CD4-positive, CD25-positive, alpha-beta regulatory T cell (primary cell): Measurements from ENCODE around the gene SACM1L. TPM values are rescaled to one million over a fixed set of nuclear protein-coding genes. Genes with fewer than 3 reads are reported as not detected.
A peak's percentile ranks its signal among the peaks of the same experiment; 100 is the strongest.
"Not testable (repeated sequence)": the region's sequence is repeated elsewhere in the genome, so short reads cannot be mapped to it uniquely, and the experiment has no call there.

Experiments
- ATAC-seq, 2 donors: fragments of 150-1000 bp; cut with Tn5 transposase; one replicate each; pipeline ENCODE4 v1.10.0; 2021; ENCODE audit warnings: low read depth in 2 of 2, moderate number of reproducible peaks in 2 of 2, moderate library complexity in 1 of 2
- DNase-seq, 3 donors: peaks; one replicate each; pipeline versions ENCODE4 v3.0.0 to v3.0.0-alpha.2; 2012 to 2022; ENCODE audit warnings: mixed read lengths in 1 of 3
- H3K27ac ChIP-seq: one replicate; pipeline ENCODE4 v1.7.0; 2013; ENCODE audit warnings: mild to moderate bottlenecking, low read length; ENCODE audit not compliant: insufficient read depth, poor library complexity, severe bottlenecking
- H3K27me3 ChIP-seq: one replicate; pipeline ENCODE4 v1.7.0; 2013; ENCODE audit warnings: low read length; ENCODE audit not compliant: control insufficient read depth, insufficient read depth
- H3K36me3 ChIP-seq: one replicate; pipeline ENCODE4 v1.7.0; 2013; ENCODE audit warnings: mild to moderate bottlenecking, low read length, moderate library complexity; ENCODE audit not compliant: control insufficient read depth, insufficient read depth
- H3K4me1 ChIP-seq: 2 replicates; pipeline ENCODE4 v1.7.0; 2013; ENCODE audit warnings: mild to moderate bottlenecking, low read length; ENCODE audit not compliant: insufficient read depth, control insufficient read depth, poor library complexity, severe bottlenecking
- H3K4me3 ChIP-seq: one replicate; pipeline ENCODE4 v1.7.0; 2013; ENCODE audit warnings: low read depth, mild to moderate bottlenecking, low read length, moderate library complexity
- H3K9me3 ChIP-seq, 2 experiments: 1 replicate in 1 of 2; 2 replicates in 1 of 2; pipeline ENCODE4 v1.7.0; 2013; ENCODE audit warnings: low read length in 2 of 2, mild to moderate bottlenecking in 1 of 2, moderate library complexity in 1 of 2; ENCODE audit not compliant: control insufficient read depth in 2 of 2
- H3K27ac Mint-ChIP-seq, 3 donors: one replicate each; pipeline ENCODE4 v1.8.0; 2020 to 2022; ENCODE audit warnings: mild to moderate bottlenecking in 3 of 3, mixed read lengths in 3 of 3, moderate library complexity in 2 of 3
- H3K27me3 Mint-ChIP-seq: one replicate; pipeline ENCODE4 v1.8.0; 2022; ENCODE audit warnings: mild to moderate bottlenecking, mixed read lengths
- H3K36me3 Mint-ChIP-seq: one replicate; pipeline ENCODE4 v1.8.0; 2020; ENCODE audit warnings: mixed read lengths
- H3K4me1 Mint-ChIP-seq, 4 donors: one replicate each; pipeline ENCODE4 v1.8.0; 2020 to 2022; ENCODE audit warnings: mixed read lengths in 4 of 4, mild to moderate bottlenecking in 1 of 4
- H3K4me3 Mint-ChIP-seq, 4 donors: one replicate each; pipeline ENCODE4 v1.8.0; 2020 to 2022; ENCODE audit warnings: mild to moderate bottlenecking in 4 of 4, mixed read lengths in 4 of 4, moderate library complexity in 3 of 4
- H3K9me3 Mint-ChIP-seq, 7 donors: one replicate each; pipeline ENCODE4 v1.8.0; 2020 to 2022; ENCODE audit warnings: mixed read lengths in 7 of 7, mild to moderate bottlenecking in 3 of 7, moderate library complexity in 2 of 7
- polyA plus RNA-seq, 4 donors: library from polyadenylated mRNA; unstranded; fragments of 300-500 nt; fragmentation: Illumina TruSeq; gene quantifications; one replicate each; pipeline ENCODE4 v1.2.3, GENCODE V29; 2021
- total RNA-seq: library from RNA; stranded (reverse); gene quantifications from one replicate; pipeline ENCODE4 v1.2.3, GENCODE V29; 2022

SACM1L gene
- total and polyA plus RNA-seq, 5 donors from 2014 or later, result 13.4 to 70.0 (median 19.4) TPM

GRCh38 chr3:45695166-45695565 lies 6.0 kb downstream of the SACM1L start:
- peak overlapping the region; percentile 93 for H3K4me3 ChIP-seq
- H3K4me1 ChIP-seq, result peaks cover 71% of the 10 kb centered on the region
- not testable (repeated sequence) for H3K27me3 ChIP-seq, H3K36me3 ChIP-seq, DNase-seq, H3K9me3 ChIP-seq, H3K9me3 Mint-ChIP-seq, H3K27me3 Mint-ChIP-seq, ATAC-seq
- H3K36me3 Mint-ChIP-seq, result peaks cover 13% of the 10 kb centered on the region
- peak overlapping the region; percentile 95 to 97 (median 95) for H3K27ac Mint-ChIP-seq
- peak overlapping the region in 2 of 4 donors; percentile 63 to 73 for H3K4me3 Mint-ChIP-seq
- H3K4me1 Mint-ChIP-seq, result peaks cover 42 to 81% (median 67%) of the 10 kb centered on the region in 4 donors
- peak overlapping the region; percentile 91 for H3K27ac ChIP-seq

GRCh38 chr3:45700570-45701073 lies 11.4 kb downstream of the SACM1L start:
- Mint-ChIP-seq H3K9me3 (no peaks in the 10 kb centered on the region), H3K27me3 (no peaks in the 10 kb centered on the region), H3K36me3 (peaks cover 20% of the 10 kb centered on the region), H3K4me1 (peaks cover 34 to 64% (median 56%) of the 10 kb centered on the region in 4 donors), H3K27ac (no peak overlapping the region), H3K4me3 (peak overlapping the region in 1 of 4 donors; percentile 46)
- Histone ChIP-seq H3K4me3 (no peak overlapping the region), H3K27ac (no peak overlapping the region), H3K27me3 (no peaks in the 10 kb centered on the region), H3K9me3 (no peaks in the 10 kb centered on the region), H3K36me3 (peaks cover 31% of the 10 kb centered on the region), H3K4me1 (peaks cover 24% of the 10 kb centered on the region)
- DNase-seq, result no peak
- ATAC-seq, result no peak

GRCh38 chr3:45701172-45701867 lies 12.1 kb downstream of the SACM1L start:
- Histone ChIP-seq H3K27ac (no peak overlapping the region), H3K4me1 (peaks cover 17% of the 10 kb centered on the region), H3K4me3 (no peak overlapping the region), H3K9me3 (no peaks in the 10 kb centered on the region), H3K36me3 (peaks cover 38% of the 10 kb centered on the region), H3K27me3 (no peaks in the 10 kb centered on the region)
- ATAC-seq (no peak), DNase-seq (no peak)
- Mint-ChIP-seq H3K4me3 (peak overlapping the region in 2 of 4 donors; percentile 26 to 39), H3K9me3 (no peaks in the 10 kb centered on the region), H3K4me1 (peaks cover 34 to 64% (median 56%) of the 10 kb centered on the region in 4 donors), H3K27ac (peak overlapping the region in 2 of 3 donors; percentile 75 to 83), H3K36me3 (peaks cover 25% of the 10 kb centered on the region), H3K27me3 (no peaks in the 10 kb centered on the region)

- Histone ChIP-seq H3K27ac (no peak overlapping the region), H3K4me3 (no peak overlapping the region), H3K9me3 (no peaks in the 10 kb centered on the region), H3K27me3 (no peaks in the 10 kb centered on the region), H3K4me1 (peaks cover 11% of the 10 kb centered on the region), H3K36me3 (peaks cover 63% of the 10 kb centered on the region)
- Mint-ChIP-seq H3K4me3 (no peak overlapping the region), H3K9me3 (no peaks in the 10 kb centered on the region), H3K36me3 (peaks cover 38% of the 10 kb centered on the region), H3K4me1 (peaks cover 27 to 57% (median 49%) of the 10 kb centered on the region in 4 donors), H3K27me3 (no peaks in the 10 kb centered on the region), H3K27ac (peak overlapping the region in 1 of 3 donors; percentile 23)
- DNase-seq (no peak), ATAC-seq (no peak)
Measured at GRCh38 chr3:45704301-45704943, 15.2 kb downstream of the SACM1L start.

GRCh38 chr3:45705839-45706808 lies 16.9 kb downstream of the SACM1L start:
- no peaks in the 10 kb centered on the region for H3K9me3 Mint-ChIP-seq
- H3K36me3 ChIP-seq, result peaks cover 71% of the 10 kb centered on the region

GRCh38 chr3:45711931-45712330 lies 22.7 kb downstream of the SACM1L start:
- Histone ChIP-seq H3K4me3 (no peak overlapping the region), H3K27ac (no peak overlapping the region), H3K9me3 (no peaks in the 10 kb centered on the region), H3K4me1 (no peaks in the 10 kb centered on the region), H3K36me3 (peaks cover 83% of the 10 kb centered on the region), H3K27me3 (no peaks in the 10 kb centered on the region)
- ATAC-seq, result no peak
- Mint-ChIP-seq H3K27ac (no peak overlapping the region), H3K27me3 (no peaks in the 10 kb centered on the region), H3K9me3 (no peaks in the 10 kb centered on the region), H3K4me3 (no peak overlapping the region), H3K36me3 (peaks cover 46% of the 10 kb centered on the region), H3K4me1 (peaks cover 0 to 15% (median 12%) of the 10 kb centered on the region in 4 donors)
- no peak for DNase-seq

More at GRCh38 chr3:45705839-45706808, 16.9 kb downstream of the SACM1L start:
- no peak overlapping the region for H3K27ac ChIP-seq
- H3K27me3 ChIP-seq, result no peaks in the 10 kb centered on the region
- no peak for DNase-seq
- ATAC-seq, result no peak
- H3K4me3 ChIP-seq, result no peak overlapping the region
- no peaks in the 10 kb centered on the region for H3K9me3 ChIP-seq
- H3K4me3 Mint-ChIP-seq, result peak overlapping the region in 1 of 4 donors; percentile 10
- H3K36me3 Mint-ChIP-seq, result peaks cover 48% of the 10 kb centered on the region
- peaks cover 5% of the 10 kb centered on the region for H3K4me1 ChIP-seq
- H3K27ac Mint-ChIP-seq, result peak overlapping the region; percentile 7 to 78 (median 60)
- H3K27me3 Mint-ChIP-seq, result no peaks in the 10 kb centered on the region
- peaks cover 19 to 52% (median 44%) of the 10 kb centered on the region in 4 donors for H3K4me1 Mint-ChIP-seq

GRCh38 chr3:45712434-45713110 lies 23.4 kb downstream of the SACM1L start:
- peaks cover 47% of the 10 kb centered on the region for H3K36me3 Mint-ChIP-seq
- H3K4me1 ChIP-seq, result no peaks in the 10 kb centered on the region
- no peak overlapping the region for H3K4me3 ChIP-seq
- peaks cover 0 to 1% (median 0%) of the 10 kb centered on the region in 7 donors for H3K9me3 Mint-ChIP-seq
- H3K27me3 ChIP-seq, result no peaks in the 10 kb centered on the region
- no peaks in the 10 kb centered on the region for H3K27me3 Mint-ChIP-seq
- H3K4me3 Mint-ChIP-seq, result peak overlapping the region in 1 of 4 donors; percentile 64
- peaks cover 0 to 13% (median 11%) of the 10 kb centered on the region in 4 donors for H3K4me1 Mint-ChIP-seq
- no peak overlapping the region for H3K27ac ChIP-seq
- DNase-seq, result no peak
- no peak for ATAC-seq
- peak overlapping the region in 2 of 3 donors; percentile 5 to 29 for H3K27ac Mint-ChIP-seq
- H3K36me3 ChIP-seq, result peaks cover 83% of the 10 kb centered on the region
- no peaks in the 10 kb centered on the region for H3K9me3 ChIP-seq
